ENCODE data around the gene BLTP1.

The BLTP1 gene

DNA sequence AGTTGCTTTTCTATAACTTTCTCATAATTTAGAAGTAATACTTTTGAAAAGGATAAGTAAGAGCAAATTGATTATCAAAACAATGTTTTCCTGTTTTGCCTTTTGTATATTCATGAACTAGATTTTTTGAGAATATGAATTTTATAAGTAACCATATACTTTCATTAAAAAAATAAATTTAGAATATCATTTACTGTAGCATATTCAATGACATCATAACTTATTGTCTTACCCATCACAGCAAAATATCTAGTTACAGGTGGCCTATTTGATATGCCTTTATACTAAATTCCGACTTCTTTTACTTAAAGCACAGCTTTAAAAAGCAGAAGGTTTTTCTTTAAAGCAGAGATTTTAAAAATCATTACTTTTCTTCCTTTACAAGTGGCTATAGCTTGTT is 20.1 kb downstream of the BLTP1 start:
- no peaks in the 10 kb centered on the region for H3K4me1 ChIP-seq (ENCODE audit: control insufficient read depth, insufficient read depth, low read length)
- no peaks in the 10 kb centered on the region for H3K36me3 ChIP-seq (ENCODE audit: control insufficient read depth, insufficient read depth, low read length)
- H3K9me3 ChIP-seq (ENCODE audit: control insufficient read depth, insufficient read depth, low read length) = no peaks in the 10 kb centered on the region
- H3K4me3 ChIP-seq (ENCODE audit: low read depth, low read length) = no peak overlapping the region
- no peaks in the 10 kb centered on the region for H3K27me3 ChIP-seq (ENCODE audit: control insufficient read depth, insufficient read depth, low read length)
- no peak overlapping the region for H3K9ac ChIP-seq (ENCODE audit: low read depth, low read length)

DNA sequence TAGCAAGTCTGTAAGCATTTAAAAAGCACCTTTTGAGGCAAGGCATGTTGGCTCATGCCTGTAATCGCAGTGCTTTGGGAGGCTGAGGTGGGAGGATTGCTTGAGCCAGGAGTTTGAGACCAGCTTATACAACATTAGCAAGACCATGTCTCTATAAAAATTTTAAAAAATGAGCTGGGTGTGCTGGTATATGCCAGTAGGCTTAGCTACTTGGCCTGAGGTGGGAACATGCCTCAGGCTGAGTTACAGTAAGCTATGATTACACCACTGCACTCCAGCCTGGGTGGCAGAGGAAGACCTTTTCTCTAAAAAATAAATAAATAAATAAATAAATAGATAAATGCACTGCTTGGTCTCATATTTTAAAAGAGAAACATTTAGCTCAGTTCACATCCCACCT is 26.8 kb downstream of the BLTP1 start:
- H3K4me3 ChIP-seq (ENCODE audit: low read depth, low read length) = no peak overlapping the region
- H3K9ac ChIP-seq (ENCODE audit: low read depth, low read length) = no peak overlapping the region
- H3K27me3 ChIP-seq (ENCODE audit: control insufficient read depth, insufficient read depth, low read length) = no peaks in the 10 kb centered on the region
- no peaks in the 10 kb centered on the region for H3K4me1 ChIP-seq (ENCODE audit: control insufficient read depth, insufficient read depth, low read length)
- H3K36me3 ChIP-seq (ENCODE audit: control insufficient read depth, insufficient read depth, low read length) = no peaks in the 10 kb centered on the region
- H3K9me3 ChIP-seq (ENCODE audit: control insufficient read depth, insufficient read depth, low read length) = no peaks in the 10 kb centered on the region

DNA sequence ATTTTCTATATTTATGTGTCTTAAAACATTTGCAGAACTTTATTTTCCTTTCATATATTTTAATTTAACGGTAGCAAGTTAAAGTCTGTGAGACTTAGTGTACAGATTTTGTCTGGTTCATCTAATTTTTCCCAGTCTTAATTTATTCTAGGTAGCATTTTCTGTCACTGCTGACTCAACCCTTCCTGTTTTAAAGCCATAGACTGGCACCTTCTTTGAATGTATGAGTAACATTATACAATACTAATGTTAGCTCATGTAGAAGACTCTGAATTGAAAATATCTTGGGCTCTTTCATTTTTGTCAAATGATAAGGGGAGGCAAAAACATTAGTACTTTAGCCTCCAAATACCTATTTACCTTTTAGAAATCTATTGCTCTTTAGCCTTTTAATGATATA is 43.6 kb downstream of the BLTP1 start:
- H3K36me3 ChIP-seq (ENCODE audit: control insufficient read depth, insufficient read depth, low read length) = peaks cover 5% of the 10 kb centered on the region
- no peaks in the 10 kb centered on the region for H3K9me3 ChIP-seq (ENCODE audit: control insufficient read depth, insufficient read depth, low read length)

More for the DNA sequence above, 43.6 kb downstream of the BLTP1 start:
- H3K9ac ChIP-seq (ENCODE audit: low read depth, low read length) = no peak overlapping the region
- no peak overlapping the region for H3K4me3 ChIP-seq (ENCODE audit: low read depth, low read length)
- H3K27me3 ChIP-seq (ENCODE audit: control insufficient read depth, insufficient read depth, low read length) = no peaks in the 10 kb centered on the region
- H3K4me1 ChIP-seq (ENCODE audit: control insufficient read depth, insufficient read depth, low read length) = no peaks in the 10 kb centered on the region

All from iPS-15b (cell line).